Duodenal mucosa (tissue), 2 donors: Measurements from ENCODE around the gene ANKRD11.

ENCODE experiments used
- H3K27ac ChIP-seq: one replicate; pipeline ENCODE4 v1.7.0; 2013; ENCODE audit warnings: low read depth, low read length
- H3K27me3 ChIP-seq, 2 donors: one replicate each; pipeline ENCODE4 v1.7.0; 2013; ENCODE audit warnings: low read length in 2 of 2, control low read depth in 1 of 2; ENCODE audit not compliant: insufficient read depth in 2 of 2, control insufficient read depth in 1 of 2
- H3K36me3 ChIP-seq, 2 donors: one replicate each; pipeline ENCODE4 v1.7.0; 2013; ENCODE audit warnings: low read length in 2 of 2, control low read depth in 1 of 2; ENCODE audit not compliant: insufficient read depth in 2 of 2, control insufficient read depth in 1 of 2
- H3K4me1 ChIP-seq, 2 donors: one replicate each; pipeline ENCODE4 v1.7.0; 2013; ENCODE audit warnings: low read length in 2 of 2, control low read depth in 1 of 2; ENCODE audit not compliant: insufficient read depth in 2 of 2, control insufficient read depth in 1 of 2
- H3K4me3 ChIP-seq, 2 donors: one replicate each; pipeline ENCODE4 v1.7.0; 2013; ENCODE audit warnings: low read length in 2 of 2, low read depth in 1 of 2
- H3K9ac ChIP-seq, 2 donors: one replicate each; pipeline ENCODE4 v1.7.0; 2013; ENCODE audit warnings: low read length in 2 of 2, low read depth in 1 of 2
- H3K9me3 ChIP-seq, 2 donors: one replicate each; pipeline ENCODE4 v1.7.0; 2013; ENCODE audit warnings: low read length in 2 of 2, control low read depth in 1 of 2; ENCODE audit not compliant: control insufficient read depth in 1 of 2

Gene ANKRD11

DNA sequence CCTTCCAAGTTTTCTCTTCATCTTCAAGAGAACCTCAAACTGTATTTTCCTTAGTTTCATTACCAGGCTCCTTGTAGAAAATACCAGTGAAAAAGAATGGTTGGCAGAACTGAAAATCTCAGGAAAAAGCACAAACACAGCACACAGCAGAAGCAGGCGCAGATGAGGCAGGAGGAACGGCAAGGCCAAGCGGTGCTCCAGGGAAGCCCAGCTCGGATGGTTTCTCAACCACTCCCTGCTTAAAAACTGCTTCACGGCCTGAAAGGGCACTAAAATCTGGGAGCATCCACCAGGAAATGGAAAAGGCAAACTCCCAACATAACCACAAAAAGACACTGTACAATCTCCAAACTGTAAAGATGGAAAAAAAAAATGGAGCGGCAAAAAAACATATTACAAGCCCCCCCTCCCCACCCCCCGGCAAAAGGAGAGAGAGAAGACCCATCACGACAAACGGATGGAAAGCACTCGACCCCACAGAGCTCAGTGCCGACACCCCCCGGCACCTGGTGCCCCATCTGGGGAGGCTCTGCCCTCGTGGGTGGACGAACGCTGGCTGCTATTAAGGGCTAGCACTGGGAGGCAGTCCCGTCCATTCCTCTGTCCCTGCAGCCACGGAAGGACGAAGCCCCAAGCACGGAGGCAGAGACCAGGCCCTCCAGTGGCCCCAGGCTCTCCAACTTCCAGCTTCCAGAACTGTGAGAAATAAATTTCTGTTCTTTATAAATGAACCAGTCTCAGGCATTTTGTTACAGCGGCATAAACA is 145.3 kb downstream of the ANKRD11 start:
- Histone ChIP-seq H3K4me1 (peaks cover 18 to 20% of the 10 kb centered on the region in 2 donors), H3K27ac (no peak overlapping the region), H3K36me3 (no peaks in the 10 kb centered on the region), H3K4me3 (no peak overlapping the region), H3K9ac (no peak overlapping the region), H3K9me3 (no peaks in the 10 kb centered on the region), H3K27me3 (no peaks in the 10 kb centered on the region)

DNA sequence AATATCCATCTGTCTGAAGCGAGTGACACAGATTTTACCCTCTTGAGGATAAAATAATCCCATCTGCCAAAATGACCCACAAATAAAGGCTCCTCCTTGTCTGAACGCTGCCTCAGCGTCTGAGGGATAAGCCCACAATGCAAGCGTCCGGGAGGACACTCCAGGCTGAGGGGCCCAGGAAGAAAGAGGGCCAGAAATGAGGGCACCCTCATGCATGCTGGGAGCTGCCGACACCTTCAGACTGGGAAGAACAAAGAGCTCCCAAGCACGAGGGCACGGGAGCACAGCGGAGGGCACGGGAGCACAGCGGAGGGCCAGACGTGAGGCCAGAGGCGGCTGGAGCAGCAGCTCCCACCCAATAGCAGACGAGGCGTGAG is 145.9 kb downstream of the ANKRD11 start:
- peaks cover 18 to 20% of the 10 kb centered on the region in 2 donors for H3K4me1 ChIP-seq
- H3K27me3 ChIP-seq = no peaks in the 10 kb centered on the region
- no peaks in the 10 kb centered on the region for H3K9me3 ChIP-seq
- no peak overlapping the region for H3K4me3 ChIP-seq
- H3K36me3 ChIP-seq = no peaks in the 10 kb centered on the region
- no peak overlapping the region for H3K27ac ChIP-seq
- no peak overlapping the region for H3K9ac ChIP-seq

DNA sequence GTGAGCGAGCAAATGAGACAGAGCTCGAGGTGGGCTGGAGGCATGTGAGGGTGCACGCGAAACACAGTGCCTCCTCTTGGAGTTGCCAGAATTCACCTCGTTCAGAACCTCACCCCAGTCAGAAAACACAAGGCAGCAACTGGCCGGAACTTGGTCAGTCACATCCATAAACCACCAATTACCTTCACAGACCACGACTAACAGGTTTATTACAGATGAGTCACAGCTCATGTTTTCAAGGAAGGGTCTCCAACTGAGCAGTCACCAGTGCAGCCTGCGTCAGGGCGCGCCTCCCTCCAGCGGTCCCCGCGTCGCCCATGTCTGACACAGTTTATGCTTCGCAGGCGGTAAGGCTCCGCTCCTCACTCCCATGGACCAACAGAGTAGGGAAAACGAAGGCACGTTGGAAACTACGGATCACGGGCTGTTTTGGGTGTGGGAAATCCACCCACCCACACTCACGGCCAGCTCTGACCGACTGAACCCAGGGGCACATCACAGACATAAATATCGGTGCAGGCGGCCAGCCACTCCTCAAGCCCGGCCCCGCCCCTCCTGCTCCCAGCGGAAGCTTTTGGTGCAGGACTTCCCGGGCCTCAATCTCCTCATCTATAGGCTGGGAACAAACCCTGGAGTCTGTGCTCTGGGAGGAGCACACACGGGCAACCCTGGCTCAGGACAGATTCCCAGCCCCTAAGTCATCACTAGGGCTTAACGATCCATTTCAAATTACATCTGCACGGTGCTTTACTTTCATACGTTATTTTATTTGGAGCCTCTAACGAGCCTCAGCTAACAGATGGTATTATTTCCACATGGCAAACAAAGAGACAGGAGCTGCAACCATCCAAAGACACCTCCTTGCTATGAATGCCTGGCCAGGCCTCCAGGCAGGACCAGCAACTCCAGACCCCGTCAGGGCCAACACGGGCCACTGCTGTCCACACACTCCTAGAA is 146.6 kb downstream of the ANKRD11 start:
- Histone ChIP-seq H3K9me3 (no peaks in the 10 kb centered on the region), H3K9ac (no peak overlapping the region), H3K27me3 (no peaks in the 10 kb centered on the region), H3K36me3 (no peaks in the 10 kb centered on the region), H3K4me1 (peaks cover 23 to 26% of the 10 kb centered on the region in 2 donors), H3K4me3 (no peak overlapping the region), H3K27ac (no peak overlapping the region)

DNA sequence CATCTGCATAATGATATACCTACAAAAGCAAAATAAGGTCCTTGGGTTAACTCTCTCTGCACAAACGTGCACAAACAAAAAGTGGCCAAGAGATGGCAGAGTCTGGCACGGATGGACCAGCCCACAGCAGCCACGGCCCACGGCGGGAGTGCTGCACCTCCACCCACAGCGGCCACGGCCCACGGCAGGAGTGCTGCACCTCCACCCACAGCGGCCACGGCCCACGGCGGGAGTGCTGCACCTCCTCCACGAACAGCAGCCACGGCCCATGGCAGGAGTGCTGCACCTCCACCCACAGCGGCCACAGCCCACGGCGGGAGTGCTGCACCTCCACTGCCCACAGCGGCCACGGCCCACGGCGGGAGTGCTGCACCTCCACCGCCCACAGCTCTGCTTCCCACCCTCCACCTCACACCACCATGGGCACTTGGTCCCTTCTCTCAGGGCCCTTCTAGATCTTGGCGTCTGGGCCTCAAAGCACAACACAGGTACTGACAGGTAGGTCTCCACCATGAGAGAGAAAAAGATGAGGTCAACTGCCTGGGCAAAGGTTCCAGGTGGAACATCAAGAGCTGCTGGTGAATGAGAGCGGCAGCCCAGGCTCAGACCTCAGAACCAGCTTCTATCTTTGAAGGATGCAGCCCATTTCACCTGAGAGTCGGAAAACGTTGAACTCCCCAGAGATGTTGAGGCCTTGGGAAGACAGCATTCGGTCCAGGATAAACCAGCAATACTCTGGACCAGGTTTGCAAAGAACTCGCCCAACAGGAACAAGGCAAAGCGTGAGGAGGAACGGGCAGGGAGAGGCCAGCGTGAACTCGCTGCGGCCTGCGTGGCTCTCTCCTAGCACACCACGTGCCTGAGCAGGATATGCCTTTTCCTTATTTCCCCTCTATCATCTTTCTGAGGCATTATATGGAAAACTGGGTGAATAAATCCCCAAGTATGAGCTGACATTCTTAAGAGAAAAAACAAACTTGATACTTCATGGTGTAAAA is 148.4 kb downstream of the ANKRD11 start:
- Histone ChIP-seq H3K9ac (no peak overlapping the region), H3K4me3 (no peak overlapping the region), H3K27ac (no peak overlapping the region), H3K9me3 (no peaks in the 10 kb centered on the region), H3K4me1 (peaks cover 24 to 37% of the 10 kb centered on the region in 2 donors), H3K36me3 (no peaks in the 10 kb centered on the region), H3K27me3 (no peaks in the 10 kb centered on the region)

DNA sequence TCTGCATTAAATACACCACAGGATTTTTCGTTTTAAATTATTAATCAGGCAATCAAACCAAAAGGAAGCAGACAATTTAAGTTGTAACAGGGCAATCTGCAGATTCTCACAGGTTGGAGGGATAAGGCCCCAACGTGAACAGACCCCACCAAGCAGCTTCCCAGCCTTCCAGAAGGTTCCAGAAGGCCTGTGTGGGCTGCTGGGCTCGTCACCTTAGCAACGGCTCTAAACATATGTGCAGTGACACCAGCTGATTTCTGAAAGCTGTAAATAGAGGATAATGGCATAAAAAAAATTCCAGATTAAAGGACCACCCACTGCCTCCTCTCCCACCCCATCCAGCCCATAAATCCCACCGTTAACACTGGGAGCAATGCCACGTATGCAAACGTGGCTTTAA is 149.1 kb downstream of the ANKRD11 start:
- Histone ChIP-seq H3K27ac (no peak overlapping the region), H3K9ac (no peak overlapping the region), H3K4me3 (no peak overlapping the region), H3K36me3 (no peaks in the 10 kb centered on the region), H3K27me3 (no peaks in the 10 kb centered on the region), H3K9me3 (no peaks in the 10 kb centered on the region), H3K4me1 (peaks cover 22 to 35% of the 10 kb centered on the region in 2 donors)

DNA sequence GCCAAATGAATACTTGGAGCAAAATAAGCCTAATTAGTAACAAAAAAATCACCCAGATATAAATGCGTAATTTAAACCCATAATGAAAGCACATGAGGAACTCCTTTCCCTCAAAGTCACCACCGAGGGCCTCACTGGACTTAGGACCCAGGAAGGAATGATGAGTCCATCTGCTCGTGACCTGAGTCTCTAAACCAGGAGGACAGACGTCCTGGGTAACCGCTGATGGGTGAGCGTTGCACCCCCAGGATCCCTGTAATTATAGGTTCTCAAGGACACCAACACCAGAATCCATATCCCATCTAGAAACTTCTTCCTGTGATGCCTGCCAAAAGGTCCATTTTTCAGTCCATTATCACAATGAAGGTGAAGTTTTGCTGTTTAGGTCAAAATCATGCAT is 151.5 kb downstream of the ANKRD11 start:
- Histone ChIP-seq H3K9me3 (no peaks in the 10 kb centered on the region), H3K27me3 (no peaks in the 10 kb centered on the region), H3K4me1 (peaks cover 31 to 49% of the 10 kb centered on the region in 2 donors), H3K27ac (no peak overlapping the region), H3K36me3 (no peaks in the 10 kb centered on the region), H3K4me3 (no peak overlapping the region), H3K9ac (no peak overlapping the region)

DNA sequence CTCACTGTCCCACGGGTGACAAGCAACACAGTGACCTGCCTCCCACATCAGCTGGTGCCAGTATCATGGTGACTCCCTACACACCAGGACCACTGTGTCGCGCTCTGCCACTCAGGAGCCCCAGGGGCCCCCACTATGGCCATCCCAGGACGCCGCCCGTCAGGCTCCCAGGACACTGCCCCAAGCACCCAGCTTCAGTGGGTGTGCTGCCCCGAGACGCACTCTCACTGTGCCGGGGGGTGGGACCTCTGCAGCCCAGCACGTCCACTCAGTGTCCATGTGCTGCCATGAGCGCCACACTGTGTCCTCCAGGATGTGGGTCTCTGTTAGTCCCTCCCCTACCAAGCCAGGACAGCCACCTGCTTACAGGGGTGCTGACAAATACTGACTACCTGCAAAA is 152.4 kb downstream of the ANKRD11 start:
- H3K4me3 ChIP-seq = no peak overlapping the region
- no peaks in the 10 kb centered on the region for H3K36me3 ChIP-seq
- H3K27ac ChIP-seq = no peak overlapping the region
- H3K9me3 ChIP-seq = no peaks in the 10 kb centered on the region
- no peak overlapping the region for H3K9ac ChIP-seq
- H3K27me3 ChIP-seq = no peaks in the 10 kb centered on the region
- peaks cover 30 to 50% of the 10 kb centered on the region in 2 donors for H3K4me1 ChIP-seq

DNA sequence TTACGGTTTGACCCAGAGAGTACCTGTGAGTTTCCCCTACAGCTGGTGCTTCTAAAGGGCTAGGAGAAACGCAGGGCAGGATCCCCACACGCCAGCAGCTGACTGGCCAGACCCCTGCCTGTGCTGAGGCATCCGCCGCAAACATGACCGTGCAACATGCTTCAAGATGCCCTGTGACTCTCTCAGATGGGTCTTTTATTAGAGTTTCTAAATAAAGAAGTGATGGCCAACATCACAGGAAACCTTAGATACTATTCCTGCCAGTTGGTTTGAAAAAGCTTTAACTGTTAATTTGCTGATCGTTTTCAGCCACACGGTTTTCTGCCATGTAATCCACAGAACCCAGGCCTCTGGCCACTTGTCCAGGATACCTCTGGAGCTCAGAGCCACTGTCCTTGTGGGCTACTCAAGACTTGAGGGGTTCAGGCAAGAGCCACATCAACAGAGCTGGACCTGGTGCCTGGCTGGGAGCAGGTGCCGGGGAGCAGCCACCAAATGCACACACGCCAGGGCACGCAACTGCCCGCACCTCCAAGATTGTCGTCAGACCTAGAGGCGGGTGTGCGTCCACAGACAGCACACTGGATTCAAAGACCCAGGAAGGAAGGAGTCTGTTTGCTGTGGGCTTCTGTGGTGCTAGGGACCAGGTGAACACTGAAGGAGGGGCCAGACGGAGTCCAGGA is 154.4 kb downstream of the ANKRD11 start:
- no peaks in the 10 kb centered on the region for H3K36me3 ChIP-seq
- peaks cover 33 to 41% of the 10 kb centered on the region in 2 donors for H3K4me1 ChIP-seq
- no peak overlapping the region for H3K27ac ChIP-seq

DNA sequence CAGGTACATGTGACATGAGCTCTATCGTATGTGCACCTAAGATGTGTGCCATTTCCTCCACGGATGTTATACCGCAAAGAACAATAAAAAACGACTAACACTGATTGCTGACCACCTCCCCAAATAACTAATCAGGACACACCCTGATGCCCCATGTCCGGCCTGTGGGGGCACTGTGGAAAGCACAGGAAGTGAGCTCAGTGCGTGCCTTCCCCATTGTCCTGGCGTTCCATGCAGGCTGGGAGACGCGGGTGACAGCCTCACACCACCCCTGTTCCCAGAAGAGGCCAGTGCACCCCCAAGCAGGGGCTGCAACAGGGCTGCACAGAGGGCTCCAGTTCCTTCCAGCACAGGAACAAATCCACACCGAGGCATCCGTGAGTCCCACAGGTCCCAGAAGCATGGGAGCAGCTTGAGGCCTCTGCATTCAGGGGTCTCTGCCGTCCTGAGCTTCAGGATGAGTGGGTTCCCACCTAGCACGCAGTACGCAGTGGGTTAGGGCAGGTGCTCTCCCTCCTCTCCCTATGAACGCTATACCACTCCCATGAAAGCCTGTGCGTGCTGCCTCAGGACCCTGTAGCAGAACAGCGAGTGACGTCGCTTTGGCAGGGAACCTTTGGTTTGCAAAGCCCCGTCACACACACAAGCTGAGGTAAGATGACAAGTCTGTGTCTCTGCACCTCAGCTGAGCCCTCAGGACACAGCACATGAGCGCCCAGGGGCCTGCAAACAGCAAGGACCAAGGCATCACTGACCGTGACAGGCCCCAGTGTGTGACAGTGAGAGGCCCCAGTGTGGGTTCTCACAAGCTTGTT is 155.2 kb downstream of the ANKRD11 start:
- Histone ChIP-seq H3K27ac (no peak overlapping the region), H3K4me3 (no peak overlapping the region), H3K9ac (no peak overlapping the region)

More for the DNA sequence above, 154.4 kb downstream of the ANKRD11 start:
- Histone ChIP-seq H3K27me3 (no peaks in the 10 kb centered on the region), H3K9me3 (no peaks in the 10 kb centered on the region), H3K9ac (no peak overlapping the region), H3K4me3 (no peak overlapping the region)

More for the DNA sequence above, 155.2 kb downstream of the ANKRD11 start:
- Histone ChIP-seq H3K27me3 (no peaks in the 10 kb centered on the region), H3K4me1 (peaks cover 33 to 42% of the 10 kb centered on the region in 2 donors), H3K9me3 (no peaks in the 10 kb centered on the region), H3K36me3 (no peaks in the 10 kb centered on the region)
